ENCODE results near the gene PHLDB1.
A peak's percentile ranks its signal among the peaks of the same experiment; 100 is the strongest.
"Not testable (repeated sequence)": the region's sequence is repeated elsewhere in the genome, so short reads cannot be mapped to it uniquely, and the experiment has no call there.

PHLDB1 gene

GRCh38 chr11:118606157-118606843 lies 1.1 kb upstream of the PHLDB1 start:
- no peak for DNase-seq

- DNase-seq: no peak
Observed at GRCh38 chr11:118606844-118607228, 579 bp upstream of the PHLDB1 start.

GRCh38 chr11:118608360-118609227 lies 1.2 kb downstream of the PHLDB1 start:
- DNase-seq: no peak

GRCh38 chr11:118609380-118610224 lies 2.2 kb downstream of the PHLDB1 start:
- DNase-seq: no peak

GRCh38 chr11:118610225-118610772 lies 2.9 kb downstream of the PHLDB1 start:
- no peak for DNase-seq

DNA sequence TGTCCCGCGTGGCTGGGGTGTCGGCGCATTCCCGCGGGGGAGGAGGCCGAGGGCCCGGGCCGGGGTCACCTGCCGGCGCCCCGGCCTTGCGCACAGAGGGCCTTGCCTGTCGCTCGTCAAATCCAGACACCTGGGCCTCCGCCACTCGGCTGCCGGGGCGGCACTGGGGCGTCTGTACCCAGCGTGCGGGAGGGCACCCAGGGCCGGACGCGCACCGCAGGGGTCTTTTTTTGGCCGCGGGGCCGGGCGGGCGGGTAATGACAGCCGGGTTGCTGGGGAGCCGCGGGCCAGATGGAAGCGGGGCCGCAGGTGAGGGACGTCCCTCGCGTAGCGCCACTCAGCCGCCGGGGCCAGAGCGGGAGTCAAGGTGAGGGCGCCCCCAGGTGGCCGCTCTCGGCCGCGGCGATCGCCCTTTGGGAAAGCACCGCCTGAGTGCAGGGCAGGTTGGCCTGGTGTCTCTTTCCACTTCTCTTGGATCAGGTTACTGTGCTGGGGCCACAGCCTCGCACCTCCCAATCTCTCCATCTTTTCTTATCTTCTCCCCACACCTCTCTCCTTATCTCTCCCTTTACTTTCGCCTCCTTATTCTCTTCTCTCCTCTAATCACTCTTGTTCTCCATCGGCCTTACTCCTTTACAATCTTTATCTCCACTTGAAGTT lies 3.5 kb downstream of the PHLDB1 start:
- DNase-seq: no peak

DNA sequence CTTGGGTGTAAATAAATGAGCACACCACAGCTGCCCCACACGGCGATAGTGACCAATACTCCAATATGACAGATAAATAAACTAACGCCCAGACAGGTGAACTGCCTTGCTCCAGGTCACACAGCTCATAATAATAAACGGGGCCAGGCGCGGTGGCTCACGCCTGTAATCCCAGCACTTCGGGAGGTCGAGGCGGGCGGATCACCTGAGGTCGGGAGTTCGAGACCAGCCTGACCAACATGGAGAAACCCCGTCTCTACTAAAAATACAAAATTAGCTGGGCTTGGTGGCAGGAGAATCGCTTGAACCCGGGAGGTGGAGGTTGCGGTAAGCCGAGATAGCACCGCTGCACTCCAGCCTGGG lies 4.0 kb downstream of the PHLDB1 start:
- not testable (repeated sequence) for DNase-seq

DNA sequence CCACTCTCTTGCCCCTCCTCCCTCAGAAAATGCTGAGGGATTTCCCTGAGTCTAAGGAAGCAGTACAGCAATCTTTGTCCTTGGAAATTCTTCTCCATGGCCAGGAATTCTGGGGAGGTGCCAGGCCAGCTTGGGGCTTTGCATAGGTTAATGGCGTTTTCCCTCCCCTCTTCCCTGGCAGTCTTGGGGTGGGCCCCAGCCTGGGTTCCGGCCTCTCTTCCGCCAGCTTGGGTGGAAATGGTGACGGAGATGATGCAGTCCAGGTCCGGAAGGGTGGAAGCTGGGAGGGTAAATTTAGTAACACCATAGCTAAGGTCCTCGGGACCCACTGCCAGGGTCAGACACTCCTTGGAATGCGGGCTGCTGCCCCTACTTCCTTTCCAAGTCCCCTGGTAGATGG lies 5.0 kb downstream of the PHLDB1 start:
- no peak for DNase-seq

GRCh38 chr11:118614511-118614910 lies 7.1 kb downstream of the PHLDB1 start:
- no peak for DNase-seq

DNA sequence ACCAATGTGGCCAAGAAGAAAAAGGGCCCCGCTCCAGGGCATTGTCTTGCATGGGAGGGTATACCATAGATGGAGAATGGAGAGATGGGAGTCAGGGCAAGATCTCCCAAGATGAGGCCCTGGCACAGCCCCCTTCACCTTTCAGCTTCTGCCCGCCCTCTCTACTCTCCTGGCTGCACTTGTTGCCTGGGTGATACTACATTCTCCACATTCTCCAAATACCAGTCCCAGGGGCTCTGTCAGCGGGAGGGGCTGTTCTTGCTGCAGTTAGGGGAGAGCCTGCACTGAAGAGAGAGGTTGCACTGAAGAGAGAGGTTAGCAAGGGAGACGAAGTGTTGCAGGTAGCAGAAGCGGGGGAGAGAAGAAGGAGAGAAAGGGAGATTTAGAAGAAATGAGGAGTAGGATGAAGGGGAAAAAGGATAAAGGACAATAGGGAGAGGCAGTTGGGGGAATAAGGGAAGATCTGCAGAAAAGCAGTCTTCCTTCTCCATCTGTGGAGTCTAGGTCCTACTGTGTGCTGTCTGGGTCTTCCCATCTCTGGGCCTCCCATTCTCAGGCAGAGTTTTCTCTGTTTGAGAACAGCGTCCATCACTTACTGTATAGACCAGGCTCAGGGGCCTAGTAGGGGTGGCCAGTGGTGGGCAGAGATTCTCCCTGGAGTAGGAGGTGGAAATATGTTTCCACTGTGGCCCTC lies 8.0 kb downstream of the PHLDB1 start:
- DNase-seq: no peak

DNA sequence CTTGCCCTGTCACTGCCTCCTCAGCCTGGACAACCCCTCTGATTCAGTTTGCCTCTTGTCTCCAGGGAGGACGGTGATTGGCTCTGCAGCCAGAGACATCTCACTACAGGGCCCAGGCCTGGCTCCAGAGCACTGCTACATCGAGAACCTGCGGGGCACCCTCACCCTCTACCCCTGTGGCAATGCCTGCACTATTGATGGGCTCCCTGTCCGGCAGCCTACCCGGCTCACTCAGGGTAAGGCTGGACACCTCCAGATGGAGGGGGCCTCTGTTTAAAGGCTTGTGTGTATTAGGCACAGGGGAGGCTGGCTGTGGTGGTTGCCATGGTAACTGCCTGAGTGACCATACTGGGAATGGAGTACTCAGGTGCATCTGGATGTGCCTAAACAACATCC lies 8.6 kb downstream of the PHLDB1 start:
- DNase-seq: no peak

DNA sequence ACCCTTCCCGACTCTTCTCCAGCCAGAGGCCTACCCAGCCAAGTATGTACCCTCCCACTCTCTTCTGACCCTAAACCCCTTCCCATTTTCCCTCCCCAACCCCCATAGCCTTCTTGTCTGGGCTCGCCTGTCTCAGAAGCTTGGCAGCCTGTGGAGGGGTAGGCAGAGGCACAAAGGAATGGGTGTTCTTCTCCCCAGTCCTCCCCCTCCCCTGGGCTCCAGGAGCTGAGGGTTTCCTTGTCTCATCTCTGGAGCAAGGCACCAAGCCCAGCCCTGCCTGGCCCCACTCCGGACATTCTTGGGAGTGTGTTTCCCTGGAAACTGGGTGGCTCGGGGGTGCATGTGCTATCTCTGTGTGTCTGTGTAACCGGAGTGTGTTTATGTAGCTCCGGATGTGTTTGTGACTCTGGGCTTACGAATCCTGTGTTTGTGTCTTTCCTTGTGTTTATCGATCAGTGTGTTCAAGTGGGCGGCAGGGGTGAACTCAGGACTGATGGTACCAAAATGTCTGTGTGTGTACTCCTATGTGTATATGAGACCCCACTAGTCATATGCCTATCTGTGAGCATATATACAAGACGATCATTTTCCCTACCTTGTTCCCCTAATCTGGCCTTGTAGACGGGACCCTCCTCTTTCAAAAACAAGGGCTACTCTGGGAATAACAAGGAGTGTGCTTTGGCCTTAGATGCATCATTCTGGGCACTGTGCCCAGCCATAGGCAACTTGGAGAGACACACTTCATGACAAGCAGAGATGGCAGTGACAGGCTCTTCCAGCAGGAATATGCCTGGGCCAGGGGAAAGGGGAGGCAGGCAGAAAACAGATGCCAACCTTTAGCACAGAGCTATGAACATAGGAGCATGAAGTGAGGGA lies 10.9 kb downstream of the PHLDB1 start:
- DNase-seq: no peak

DNA sequence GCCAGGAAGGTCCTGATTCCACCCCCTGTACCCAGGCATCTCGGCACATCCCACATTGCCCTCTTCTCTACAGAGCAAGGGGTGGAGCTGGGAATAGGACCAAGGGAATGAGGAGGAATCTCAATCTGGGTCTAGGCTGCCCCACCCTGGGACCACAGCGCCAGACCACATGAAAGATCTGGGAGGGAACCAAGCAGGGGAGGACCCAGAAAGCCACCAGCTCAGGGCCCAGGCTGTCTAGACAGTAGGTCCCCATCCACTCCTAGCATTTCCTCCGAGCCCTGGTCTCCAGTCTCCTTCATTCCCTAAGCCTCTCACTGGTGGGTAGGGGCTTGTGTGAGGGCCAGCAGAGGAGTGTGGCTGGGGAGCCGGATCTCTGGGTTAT lies 11.6 kb downstream of the PHLDB1 start:
- no peak for DNase-seq

DNA sequence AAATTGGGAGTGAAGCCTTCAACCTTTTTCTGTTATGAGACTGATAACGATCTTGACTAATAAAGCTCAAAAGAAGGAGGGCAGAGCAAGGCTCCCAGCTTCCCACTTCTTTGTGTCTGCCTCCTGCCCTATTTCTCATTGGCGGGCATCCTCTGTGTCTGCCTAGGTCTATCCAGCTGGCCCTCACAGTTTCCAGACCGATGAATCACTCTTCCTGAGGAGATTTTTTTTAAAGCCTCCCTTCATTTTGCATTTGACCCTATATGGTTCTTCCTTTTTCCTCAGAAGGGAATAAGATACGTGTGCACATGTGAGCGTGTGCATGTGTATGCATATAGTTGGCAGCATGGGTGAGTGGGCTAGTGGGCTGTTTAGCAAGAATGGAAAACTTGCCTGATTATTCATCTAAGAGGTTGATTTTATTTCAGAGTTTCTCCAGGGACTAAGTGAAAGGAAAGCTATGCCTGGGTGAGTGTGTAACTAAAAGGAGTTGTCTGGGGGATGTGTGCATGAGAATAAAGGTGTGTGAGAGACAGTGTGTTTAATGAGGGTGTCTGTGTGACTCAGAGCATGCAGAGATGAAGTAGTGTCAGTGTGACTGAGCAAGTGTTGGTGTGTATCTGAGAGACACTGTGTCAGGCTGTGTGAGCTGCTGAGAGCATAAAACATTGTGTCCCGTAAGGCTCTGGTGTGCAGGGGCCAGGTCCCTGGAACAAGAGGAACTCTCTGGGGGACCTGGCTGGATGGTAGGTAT lies 12.2 kb downstream of the PHLDB1 start:
- DNase-seq: no peak

- DNase-seq: no peak
Observed at GRCh38 chr11:118620529-118621070, 13.2 kb downstream of the PHLDB1 start.

GRCh38 chr11:118621071-118621783 lies 13.8 kb downstream of the PHLDB1 start:
- peak; percentile 89 for DNase-seq

DNA sequence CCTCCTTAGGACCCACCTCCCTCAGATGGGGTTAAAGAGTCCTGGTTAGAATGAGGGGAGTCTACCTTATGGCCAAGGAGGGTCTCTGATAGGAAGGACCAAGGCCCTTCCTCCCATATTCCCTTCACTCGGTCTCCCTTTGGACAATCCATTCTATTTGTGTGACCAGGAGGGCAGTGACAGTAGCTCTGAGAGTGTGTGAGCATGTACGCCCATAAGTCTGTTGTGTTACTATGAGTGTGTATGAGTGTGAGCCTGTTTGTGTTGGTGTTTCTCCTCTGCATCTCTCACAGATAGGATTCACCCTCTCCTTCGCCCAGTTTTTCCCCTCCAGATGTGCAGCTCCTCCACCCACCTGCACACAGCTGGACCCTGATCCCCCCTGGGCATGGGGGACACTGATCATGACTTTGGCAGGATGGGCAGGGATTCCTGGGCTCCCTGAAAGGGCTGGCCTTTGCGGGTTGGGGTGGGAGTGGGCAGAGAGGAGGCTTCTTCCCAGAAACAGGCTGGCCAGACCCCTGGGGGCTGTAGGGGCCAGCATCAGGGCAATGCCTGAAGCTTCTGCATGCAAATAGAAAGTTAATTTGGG lies 14.5 kb downstream of the PHLDB1 start:
- DNase-seq: no peak

DNA sequence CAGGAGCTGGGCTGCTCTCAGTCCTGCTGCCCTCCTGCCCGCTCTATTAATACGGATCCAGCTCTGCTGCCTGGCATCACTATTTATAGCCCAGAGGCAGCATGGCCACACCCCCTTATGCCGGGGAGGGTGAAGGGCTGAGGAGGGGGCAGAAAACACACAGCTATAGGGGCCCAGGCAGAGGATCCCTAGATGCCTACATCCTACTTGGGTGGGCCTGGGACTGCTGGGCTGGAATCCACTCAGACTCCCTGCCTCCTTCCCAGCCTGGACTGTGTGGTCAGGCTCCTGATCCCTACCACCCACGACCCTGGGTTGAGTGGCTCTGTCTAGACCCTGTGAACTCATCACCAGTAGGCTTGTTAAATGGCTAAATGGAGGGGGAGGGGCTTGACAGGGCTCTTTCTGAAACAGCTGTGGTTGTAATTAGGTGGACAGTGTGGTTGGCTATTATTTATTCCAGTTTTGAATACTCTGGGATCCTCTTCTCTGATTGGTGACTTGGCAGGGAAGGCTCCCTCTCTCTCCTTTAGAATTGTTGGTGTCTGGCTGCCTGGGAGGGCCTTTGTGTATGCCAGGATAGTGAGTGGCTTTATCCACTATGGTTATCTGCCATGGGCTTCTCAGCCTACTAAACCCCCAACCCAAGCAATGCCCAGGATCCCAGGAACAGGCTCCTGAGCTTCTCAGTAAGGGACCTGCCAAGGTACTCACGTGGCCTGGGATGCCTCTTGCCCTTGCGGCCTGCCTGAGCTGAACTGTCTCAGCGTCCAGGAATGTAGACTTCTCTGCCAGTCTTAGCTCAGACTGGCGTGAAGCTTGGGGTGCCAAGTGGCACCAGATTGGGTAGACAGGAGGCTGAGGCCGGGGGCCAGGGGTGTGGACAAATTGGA lies 15.2 kb downstream of the PHLDB1 start:
- peak; percentile 77 for DNase-seq

Measured in DMS153 (cell line).